CD4-positive, alpha-beta T cell treated with Interleukin-21 for 1 hour (primary cell): ENCODE measurements around the gene TUBD1.
"Not testable (repeated sequence)": the region's sequence is repeated elsewhere in the genome, so short reads cannot be mapped to it uniquely, and the experiment has no call there.

ENCODE experiments used
- DNase-seq: peaks from one replicate; pipeline ENCODE4 v3.0.0-alpha.2; 2020

The TUBD1 gene

DNA sequence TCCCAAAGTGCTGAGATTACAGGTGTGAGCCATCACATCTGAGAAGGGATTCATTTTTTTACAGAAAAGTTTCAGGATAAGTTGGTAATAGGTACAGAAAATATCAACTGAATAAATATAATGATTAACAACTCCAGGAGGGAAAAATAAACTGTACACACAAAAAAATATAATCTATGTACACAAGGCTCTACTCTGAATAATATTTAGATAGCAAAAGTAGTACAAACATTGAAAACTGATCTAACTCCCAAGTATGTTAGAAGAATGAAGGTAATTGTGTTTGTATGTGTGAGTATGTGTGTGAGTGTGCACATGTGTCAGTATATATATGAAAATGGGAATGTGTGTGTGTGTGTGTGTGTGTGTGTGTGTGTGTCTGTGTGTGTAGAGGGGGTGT, 20.4 kb downstream of the TUBD1 start:
- no peak for DNase-seq

- DNase-seq: no peak
Observed at GRCh38 chr17:59870482-59870881, 22.3 kb downstream of the TUBD1 start.

GRCh38 chr17:59869941-59870218, 22.9 kb downstream of the TUBD1 start:
- DNase-seq: no peak

- DNase-seq: no peak
Observed at GRCh38 chr17:59863616-59864015, 29.1 kb downstream of the TUBD1 start.

DNA sequence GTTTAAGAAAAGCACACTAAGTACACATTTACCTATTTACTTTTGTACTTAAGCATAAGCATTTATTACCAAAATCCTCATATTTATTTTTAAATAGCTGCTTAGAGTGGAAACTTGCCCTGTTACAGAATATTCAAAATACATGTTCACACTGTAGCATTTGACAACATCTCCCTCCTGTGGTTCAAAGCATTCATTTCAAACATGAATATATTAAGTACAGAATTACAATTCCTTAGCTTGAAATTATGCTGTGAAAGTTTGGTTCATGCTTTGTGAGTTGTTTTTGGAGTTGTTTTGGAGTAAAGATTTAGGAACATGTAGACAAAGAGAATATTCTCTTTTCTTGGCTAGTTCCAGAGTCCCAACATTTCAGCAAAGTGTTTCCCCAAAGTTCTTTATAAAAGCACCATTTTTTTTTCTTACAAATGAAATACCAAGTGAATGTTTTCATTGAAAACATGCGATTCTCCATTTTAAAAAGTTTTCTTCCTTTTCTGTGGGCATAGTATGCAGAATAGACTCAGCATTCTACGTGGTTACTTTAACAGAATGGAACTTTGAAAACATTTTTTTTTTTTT, 33.2 kb downstream of the TUBD1 start:
- DNase-seq: peak; percentile 64

DNA sequence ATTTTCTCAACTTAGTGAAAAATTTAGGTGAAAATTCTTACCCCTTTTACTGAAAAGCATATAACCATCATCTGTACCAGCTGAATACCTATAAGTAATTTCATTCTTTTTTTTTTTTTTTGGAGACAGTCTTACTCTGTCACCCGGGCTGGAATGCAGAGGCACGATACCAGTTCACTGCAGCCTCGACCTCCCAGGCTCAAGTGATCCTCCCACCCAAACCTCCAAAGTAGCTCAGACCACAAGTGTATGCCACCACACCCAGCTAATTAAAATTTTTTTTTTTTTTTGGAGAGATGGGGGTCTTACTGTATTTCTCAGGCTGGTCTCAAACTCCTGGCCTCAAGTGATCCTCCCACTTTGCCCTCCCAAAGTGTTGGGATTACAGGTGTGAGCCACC, 33.8 kb downstream of the TUBD1 start:
- DNase-seq: no peak

DNA sequence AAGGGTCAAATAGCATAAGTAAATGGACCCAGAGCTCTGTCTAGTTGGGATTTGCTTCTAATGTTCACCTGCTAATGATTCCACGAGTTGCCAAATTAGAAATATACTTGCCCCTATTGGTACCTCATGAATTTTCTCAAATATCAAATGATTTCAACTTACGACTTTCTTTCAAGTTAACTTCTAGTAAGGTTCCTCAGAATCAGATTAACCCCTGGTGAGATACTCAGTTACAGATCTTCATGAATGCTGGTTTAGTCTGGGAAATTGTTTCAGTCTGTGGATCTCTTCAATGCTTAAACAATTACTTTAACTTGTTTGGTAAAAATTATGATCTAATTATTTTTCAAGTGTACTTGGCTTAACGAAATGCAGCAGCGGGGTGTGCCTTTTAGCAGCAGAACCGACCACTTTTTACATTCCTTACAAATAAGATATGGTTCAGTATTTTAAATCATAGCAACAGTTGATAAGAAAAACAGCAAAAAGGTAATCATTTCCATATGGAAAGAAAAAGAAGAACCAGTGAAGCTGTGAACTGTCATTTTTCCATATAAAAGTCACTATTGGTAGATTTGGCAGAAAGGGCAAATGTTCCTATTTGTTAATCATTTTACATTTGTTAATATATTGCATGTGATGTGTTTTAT, 34.5 kb downstream of the TUBD1 start:
- DNase-seq: no peak

DNA sequence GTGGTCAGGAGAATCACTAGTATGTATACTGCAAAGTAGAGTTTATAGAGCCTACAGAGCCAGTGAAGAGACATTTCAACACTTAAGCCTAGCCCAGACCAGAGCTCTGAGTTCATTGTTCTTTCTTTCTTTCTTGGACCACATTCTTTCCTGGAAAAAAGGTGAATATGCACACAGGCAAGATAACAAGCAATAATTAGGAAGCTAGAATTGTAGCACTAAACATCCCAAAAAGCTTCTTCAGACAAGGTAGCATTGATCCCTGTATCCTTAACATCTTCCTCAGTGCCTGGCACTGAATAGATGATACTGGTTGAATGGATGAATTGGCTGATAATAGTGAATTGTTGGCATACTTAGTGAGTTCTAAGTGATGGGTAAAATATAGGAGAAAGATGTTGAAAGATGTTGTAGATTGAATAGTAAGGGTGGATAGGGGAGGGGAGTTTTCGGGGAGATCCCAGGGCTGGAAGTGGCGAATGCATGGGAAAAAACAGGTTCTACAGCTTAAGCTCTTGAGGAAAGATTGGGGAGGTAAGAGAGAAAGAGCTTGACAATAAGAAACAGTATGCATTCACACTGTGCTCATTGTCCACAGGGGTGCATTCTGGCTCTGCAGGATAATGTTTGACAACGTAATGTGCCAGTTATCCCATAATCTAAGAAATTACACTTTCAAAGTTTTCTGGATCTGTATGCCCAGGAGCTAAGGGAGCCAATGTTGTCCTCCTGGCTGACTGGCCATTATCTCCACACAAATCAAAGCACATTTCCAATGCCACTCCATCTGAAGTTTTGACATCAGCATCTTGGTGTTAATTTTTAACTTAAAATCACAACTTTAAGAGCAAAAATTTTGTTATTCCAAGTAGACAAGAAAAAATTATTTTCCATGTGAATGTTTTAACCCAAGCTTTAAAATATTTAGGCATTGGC, 35.6 kb downstream of the TUBD1 start:
- DNase-seq: no peak

- DNase-seq: not testable (repeated sequence)
Observed at GRCh38 chr17:59853919-59854729, 38.6 kb downstream of the TUBD1 start.

- DNase-seq: peak; percentile 78
Observed at GRCh38 chr17:59853168-59853918, 39.4 kb downstream of the TUBD1 start.

GRCh38 chr17:59852847-59853167, 39.9 kb downstream of the TUBD1 start:
- not testable (repeated sequence) for DNase-seq

- no peak for DNase-seq
Observed at GRCh38 chr17:59851439-59852375, 41.0 kb downstream of the TUBD1 start.

- DNase-seq: not testable (repeated sequence)
Observed at GRCh38 chr17:59850311-59850710, 42.4 kb downstream of the TUBD1 start.

GRCh38 chr17:59848778-59849177, 44.0 kb downstream of the TUBD1 start:
- DNase-seq: peak; percentile 33

GRCh38 chr17:59848385-59848668, 44.4 kb downstream of the TUBD1 start:
- no peak for DNase-seq

GRCh38 chr17:59846394-59847165, 46.2 kb downstream of the TUBD1 start:
- DNase-seq: peak; percentile 72

- DNase-seq: peak; percentile 34
Observed at GRCh38 chr17:59845595-59846393, 46.9 kb downstream of the TUBD1 start.

GRCh38 chr17:59844884-59845594, 47.7 kb downstream of the TUBD1 start:
- DNase-seq: no peak
